NCI-H2171 (cell line): ENCODE data around the gene FBXW8.
A peak's percentile ranks its signal among the peaks of the same experiment; 100 is the strongest.

ENCODE experiments used
- DNase-seq: peaks from one replicate; lab custom pipeline; 2025; lab: John Stamatoyannopoulos, UW

FBXW8 gene

DNA sequence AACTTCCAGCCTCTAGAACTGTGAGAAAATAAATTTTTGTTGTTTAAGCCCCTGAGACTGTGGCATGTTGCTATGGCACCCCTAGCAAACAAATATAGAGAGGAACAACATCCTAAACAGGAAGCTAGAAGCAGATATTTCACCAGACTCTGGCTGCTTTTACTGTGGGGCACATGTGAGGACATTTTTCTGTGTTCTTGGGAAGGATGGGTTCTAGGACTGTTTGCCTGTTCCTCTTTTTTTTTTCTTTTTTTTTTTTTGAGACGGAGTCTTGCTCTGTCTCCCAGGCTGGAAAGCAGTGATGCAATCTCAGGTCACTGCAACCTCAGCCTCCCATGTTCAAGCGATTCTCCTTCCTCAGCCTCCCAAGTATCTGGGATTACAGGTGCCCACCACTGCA lies 25.3 kb upstream of the FBXW8 start:
- no peak for DNase-seq

DNA sequence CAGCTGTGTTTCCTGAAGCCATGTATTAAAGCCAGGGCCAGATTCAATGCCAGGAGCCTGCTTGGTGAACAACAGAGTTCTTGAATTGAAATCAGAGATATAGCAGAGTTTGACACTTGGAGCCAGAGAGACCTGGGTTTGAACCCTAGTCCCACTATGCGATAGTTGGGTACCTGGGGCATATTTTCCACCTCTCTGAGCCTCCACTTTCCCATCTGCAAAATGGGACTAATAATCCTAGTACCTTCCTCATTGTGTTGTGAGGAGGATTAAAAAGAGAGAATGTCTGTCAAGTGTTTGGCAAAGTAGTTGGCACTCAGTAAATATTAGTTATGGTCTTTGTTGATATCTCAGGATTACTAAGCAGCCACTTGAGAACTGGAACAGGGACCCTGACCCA lies 23.5 kb upstream of the FBXW8 start:
- peak; percentile 68 for DNase-seq

DNA sequence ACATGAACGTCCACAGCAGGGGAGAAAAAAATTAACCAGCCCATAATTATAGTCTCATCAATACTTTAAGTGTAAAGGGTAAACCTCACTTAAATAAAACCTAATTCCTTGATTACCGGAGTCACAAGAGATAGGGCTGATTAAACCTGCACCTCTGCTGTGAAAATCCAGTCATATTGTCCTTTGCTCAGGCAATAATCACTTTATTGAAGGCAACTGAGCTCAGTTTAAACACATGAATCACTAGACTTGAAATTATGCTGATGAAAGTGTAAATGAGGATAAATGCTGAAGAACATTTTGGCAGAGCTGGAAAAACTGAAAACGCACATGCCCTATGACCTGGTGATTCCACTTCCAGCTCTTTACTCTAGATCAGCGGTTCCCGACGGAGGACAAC lies 22.9 kb upstream of the FBXW8 start:
- no peak for DNase-seq

DNA sequence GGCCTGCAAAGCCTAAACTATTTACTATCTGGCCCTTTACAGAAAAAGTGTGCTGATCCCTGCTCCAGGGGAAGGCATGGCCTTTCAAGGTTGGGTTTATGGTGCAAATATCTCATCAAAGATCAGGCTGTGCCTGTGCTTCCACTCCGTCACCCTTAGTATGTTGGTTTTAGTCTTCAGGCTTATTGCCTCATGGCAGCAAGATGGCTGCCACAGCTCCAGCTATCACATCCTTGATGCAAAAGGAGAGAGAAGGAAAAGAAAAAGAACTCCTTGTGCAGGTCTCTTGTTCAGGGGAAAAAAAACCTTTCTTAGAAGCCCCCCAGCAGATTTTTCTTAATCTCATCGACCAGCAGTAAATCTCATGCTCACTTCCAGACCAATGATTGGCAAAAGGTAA lies 20.4 kb upstream of the FBXW8 start:
- DNase-seq, result no peak

DNA sequence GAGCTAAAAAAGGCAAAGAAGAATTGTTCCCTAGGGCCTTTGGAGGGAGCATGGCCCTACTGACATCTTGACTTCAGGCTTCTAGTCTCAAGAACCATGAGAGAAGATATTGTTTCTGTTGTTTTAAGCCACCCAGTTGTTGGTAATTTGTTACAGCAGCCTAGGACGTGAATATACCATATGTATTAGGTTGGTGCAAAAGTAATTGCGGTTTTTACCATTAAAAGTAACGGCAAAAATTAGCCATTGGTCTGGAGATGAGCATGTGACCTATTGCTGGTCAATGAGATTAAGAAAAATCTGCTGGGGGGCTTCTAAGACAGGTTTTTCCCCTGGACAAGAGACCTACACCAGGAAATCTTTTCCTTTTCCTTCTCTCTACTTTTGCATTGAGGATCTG lies 19.7 kb upstream of the FBXW8 start:
- no peak for DNase-seq

DNA sequence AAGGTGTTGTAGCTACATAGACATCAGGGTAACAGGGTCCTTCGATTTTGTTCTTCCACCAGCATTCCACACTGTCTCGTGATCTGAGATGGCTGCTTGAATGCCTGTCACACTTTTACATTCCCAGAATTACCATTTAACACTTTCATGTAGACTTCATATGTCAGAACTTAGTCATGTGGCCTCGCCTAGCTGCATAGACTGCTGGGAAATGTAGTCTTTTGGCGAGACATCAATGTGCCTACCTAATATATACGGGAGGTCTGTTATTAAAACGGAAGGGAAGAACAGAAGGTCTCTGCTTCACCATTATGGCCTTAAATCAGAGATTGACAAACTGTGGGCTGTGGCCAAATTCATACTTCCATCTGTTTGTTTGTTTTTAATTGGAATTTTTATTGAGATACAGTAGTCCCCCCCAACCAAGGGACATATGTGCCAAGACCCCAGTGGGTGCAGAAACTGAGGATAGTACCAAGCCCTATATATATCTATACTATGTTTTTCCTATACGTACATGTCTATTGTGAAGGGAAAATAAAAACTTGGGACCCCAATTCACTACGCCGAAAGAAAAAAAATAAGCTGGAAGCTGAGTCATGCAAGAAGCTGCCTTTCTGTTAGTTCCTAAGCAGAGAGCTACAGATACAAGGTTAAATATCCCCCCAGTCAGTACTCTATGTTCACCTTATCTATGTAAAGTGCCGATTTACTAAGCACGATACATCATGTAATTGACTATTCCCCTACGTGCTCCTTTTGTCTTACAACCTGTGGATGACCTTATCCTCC lies 18.2 kb upstream of the FBXW8 start:
- DNase-seq, result no peak

DNA sequence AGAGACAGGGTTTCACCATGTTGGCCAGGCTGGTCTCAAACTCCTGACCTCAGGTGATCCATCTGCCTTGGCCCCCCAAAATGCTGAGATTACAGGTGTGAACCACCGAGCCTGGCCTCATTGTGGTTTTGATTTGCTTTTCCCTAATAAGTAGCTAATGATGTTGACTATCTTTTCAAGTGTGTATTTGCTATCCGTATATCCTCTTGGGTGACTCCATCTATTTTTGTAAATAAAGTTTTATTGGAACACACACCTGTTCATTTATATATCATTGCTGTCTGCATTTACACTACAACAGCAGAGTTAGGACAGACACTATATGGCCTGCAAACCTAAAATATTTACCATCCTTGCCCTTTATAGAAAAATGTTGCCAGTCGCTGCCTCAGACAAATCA lies 15.8 kb upstream of the FBXW8 start:
- DNase-seq, result no peak

DNA sequence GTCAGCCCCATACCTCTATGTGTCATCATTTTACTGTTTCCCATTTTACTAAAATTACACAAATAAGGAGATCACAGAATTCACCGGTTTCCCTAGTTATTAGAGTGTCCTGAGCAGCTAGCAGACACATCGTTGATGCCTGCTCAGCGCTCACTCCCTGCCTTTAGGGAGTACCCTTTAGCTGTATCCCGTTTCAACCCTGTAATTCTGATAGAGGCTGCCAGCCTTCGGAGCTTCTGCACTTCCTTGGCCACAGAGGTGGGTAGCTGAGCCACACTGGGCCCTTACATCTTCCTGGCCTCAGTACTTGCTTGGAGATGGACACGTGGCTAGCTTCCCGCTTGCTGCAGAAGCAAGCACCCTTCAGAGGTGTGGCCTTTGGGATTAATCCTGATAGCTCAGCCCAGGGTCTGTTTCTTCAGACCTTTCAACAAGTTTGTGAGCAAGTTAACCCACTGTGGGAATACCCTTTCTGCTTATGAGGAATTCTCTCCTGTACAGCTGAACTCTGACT lies 14.3 kb upstream of the FBXW8 start:
- no peak for DNase-seq

DNA sequence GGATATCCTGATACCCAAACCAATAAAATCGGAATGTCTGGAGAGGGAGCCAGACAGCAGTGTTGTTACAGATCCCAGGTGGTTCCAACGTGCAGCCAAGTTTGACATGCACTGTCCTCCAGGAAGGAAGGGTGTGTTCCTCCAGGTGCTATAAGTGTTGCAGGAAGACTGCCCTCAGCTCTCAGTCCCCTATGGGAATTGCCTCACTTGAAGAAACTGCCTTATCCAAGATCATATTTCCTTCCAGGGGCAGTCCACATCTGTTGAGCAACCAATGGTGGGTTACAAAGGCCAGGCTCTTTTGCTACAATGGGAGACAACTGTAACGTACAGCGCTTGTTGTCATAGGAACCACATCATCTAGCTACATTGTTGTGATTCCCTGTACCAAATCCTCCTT lies 13.3 kb upstream of the FBXW8 start:
- no peak for DNase-seq

DNA sequence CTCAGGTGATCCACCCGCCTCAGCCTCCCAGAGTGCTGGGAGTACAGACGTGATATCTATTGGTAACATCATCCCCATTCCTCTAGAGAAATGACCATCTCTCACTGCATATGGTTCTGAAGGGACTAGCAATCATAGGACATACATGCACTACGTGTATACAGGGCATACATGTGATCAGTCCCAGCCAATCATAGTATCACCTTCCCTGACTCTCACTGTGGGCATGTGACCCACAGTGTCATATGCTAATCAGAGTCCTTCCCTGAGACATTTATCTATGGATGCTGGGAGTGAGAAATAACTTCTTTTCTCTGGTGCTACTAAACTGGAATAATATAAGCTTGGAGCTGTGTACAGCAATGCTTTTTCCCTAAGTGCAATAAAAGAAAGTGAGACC lies 12.1 kb upstream of the FBXW8 start:
- no peak for DNase-seq

DNA sequence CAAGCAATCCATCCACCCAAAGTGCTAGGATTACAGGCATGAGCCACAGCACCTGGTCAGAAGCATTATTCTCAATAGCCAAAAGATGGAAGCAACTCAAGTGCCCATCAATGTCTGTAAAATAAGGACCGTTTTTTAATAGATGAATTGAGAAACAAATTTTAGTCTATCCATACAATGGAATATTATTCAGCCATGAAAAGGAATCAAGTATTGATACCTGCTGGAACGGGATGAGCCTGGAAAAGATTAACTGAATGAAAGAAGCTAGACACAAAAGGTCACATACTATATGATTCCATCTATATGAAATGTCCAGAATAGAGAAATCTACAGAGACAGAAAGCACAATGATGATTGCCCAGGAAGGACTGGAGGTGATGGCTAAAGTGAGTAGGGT lies 9.1 kb upstream of the FBXW8 start:
- DNase-seq, result no peak

DNA sequence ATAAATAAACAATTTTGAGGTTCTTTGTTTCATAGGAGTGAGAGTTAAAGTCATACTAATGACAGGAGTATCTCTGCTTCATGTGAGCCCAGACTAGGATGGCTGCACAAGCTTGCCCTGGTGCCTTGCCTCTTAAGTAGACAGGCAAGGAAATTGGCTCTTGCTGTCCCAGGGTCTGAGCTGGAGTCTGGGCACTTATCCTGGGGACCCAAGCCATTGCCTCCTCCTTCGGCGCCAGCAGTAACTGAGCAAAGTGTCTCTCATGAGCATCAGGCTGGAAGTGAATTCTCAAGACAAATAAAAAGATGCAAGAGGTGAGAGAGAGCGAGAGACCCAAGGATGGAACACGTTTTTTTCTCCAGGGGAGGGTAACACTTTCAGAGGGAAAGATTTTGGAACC lies 6.9 kb upstream of the FBXW8 start:
- no peak for DNase-seq

DNA sequence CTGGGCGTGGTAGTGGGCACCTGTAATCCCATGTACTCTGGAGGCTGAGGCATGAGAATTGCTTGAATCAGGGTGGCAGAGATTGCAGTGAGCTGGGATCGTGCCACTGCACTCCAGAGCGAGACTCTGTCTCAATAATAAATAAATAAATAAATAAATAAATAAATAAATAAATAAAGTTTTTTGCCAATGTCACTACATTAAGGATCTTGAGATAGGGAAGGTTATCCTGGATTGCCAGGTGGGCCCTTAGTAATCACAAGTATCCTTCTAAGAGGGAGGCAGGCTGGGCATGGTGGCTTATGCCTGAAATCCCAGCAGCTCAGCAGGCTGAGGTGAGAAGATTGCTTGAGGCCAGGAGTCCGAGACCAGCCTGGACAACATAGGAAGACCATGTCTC lies 4.5 kb upstream of the FBXW8 start:
- DNase-seq, result no peak

DNA sequence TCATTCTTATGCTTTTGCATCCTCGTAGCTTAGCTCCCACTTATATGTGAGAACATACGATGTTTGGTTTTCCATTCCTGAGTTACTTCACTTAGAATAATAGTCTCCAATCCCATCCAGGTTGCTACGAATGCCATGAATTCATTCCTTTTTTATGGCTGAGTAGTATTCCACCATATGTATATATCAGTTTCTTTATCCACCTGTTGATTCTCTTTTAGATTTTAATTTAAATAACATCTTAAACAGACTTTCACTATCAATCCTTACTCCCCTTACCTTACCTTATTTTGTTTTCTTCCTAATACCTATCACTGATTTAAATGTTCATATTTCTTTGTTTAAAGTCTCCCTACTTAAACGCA lies 488 bp upstream of the FBXW8 start:
- no peak for DNase-seq

DNA sequence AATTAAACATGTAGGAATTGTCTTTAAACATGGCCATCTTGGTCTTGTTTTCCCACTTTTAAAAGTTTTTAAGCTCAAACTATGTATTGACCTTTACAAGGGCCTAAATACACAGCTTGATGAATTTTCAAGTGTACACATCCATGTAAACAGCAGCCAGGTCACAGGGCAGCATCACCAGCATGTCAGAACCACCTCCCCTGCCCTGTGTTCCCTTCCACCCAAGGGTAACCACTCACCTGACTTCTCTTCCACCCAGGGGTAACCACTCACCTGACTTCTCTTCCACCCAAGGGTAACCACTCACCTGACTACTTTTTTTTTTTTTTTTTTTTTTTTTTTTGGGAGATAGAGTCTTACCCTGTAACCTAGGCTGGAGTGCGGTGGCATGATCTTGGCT lies 4.6 kb downstream of the FBXW8 start:
- no peak for DNase-seq

DNA sequence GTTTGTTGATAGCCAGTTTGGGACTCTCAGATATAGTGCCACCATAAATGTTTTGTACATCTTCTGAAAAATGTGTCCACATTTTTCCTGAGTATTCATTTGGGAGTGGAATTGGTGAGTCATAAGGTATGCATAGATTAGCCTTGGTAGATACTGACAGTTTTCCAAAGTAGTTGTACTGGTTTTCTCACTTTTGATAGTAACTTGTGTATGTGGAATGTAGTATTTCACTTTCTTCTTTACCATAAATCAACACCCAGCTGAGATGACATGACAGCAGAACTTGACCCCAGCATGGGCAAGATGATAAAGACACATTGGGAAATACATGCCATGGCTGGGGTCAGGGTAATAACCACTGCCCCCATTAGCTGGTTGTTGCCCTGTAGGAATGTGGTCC lies 5.4 kb downstream of the FBXW8 start:
- no peak for DNase-seq

DNA sequence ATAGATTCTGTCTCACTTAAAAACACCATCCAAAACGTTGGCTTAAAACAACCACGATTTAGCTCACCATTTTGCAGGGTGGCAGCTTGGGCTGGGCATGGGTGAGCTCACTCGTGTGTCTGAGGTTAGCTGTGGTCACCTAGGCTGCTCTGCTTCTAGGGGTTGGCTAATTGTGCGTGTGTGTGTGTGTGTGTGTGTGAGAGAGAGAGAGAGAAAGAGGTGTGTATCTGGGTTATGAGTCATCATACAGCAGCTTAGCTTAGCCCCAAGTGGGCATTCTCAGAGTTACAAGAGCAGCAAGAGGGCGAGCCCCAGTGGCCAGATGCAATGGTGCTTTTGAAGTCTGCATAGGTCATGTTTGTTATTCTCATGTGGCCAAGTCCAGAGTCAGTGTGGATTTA lies 6.0 kb downstream of the FBXW8 start:
- DNase-seq, result no peak

DNA sequence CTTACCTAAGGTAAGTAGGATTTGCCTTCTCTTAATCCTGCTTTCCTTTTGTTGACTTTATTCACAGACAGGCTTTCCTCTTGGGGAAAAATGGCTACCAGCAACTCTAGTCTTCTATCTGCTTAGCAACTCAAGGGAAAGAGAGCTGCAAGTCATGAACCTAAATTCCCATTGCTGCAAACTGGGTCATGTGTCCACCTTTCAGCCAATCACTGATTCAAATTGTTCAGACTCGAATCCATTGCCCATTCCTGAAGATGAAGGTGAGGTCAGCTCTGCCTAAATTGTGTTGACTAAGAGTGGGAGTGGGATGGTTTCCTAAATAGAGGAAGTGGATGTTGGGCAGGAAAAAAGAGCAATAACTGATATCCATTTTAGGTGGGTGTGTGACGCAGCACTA lies 7.7 kb downstream of the FBXW8 start:
- DNase-seq, result no peak

DNA sequence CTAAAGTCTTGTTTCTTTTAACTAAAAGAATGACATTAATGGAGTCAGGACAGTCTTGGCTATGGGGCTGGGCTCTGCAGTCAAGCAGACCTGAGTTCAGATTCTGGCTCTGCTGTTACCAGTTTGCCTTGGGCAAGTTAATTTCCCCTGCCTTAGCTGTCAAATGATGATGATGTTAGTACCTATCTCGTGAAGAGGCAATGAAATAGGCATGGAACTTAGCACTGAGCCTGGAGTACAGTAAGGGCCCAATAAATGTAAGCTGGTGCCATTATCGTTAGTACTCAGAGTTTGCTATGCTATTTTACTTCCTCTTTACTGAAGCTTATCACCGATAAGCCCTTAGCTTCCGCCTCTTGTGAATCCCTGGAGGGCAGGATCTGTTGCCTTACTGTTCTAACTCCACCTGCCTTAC lies 8.5 kb downstream of the FBXW8 start:
- no peak for DNase-seq

DNA sequence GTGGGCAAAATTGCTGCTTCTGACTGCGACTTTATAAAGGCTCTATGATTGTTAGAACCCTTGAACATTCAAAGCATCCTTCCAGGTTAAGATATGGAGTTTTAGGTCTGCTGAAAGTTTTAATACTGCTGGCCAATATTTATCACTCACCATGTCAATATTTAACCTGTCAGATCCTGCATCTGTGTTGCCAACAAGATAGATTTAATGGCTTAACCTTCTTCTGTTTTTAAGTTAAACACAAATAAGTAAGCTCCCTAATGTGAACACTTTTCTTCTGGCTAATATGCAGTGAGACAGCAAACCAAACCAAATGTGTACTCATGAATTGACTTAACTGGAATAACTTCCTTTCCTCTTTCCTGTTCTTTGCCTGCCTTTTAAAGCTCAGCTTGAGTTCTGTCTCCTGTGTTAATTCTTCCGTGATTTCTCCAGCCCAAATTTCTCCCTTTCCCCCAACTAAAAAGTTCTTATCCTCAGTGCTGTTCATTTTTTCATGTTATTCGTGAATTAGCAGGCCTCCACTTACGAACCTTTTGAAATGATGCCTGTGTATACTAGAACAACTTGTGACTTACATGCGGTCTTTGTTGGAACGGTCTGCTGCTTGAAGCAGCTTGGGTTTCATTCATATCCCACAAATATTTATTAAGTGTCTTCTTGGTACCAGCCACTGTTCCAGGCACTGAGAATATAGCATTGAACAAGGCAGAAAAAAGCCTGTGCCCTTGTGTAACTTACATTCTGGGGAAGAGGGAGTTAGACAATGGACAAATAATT lies 9.1 kb downstream of the FBXW8 start:
- DNase-seq, result no peak

DNA sequence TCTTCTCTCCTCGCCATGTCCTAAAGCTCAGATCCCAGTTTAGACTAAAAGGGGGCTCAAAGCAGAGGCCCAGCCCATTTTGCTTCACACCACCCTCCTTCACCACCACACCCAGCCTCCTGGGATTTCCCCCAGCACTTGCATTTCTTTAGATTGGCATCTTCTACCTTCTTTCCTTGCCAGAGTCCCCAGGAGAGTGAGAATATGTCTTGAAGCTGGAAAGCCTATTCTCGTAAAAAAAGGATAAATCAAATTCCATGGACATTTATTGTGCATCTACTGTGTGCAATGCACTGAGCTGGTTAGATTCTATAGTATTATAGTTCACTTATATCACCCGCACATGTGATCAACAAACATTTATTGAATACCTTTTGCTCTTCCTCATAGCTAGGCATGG lies 10.2 kb downstream of the FBXW8 start:
- no peak for DNase-seq

DNA sequence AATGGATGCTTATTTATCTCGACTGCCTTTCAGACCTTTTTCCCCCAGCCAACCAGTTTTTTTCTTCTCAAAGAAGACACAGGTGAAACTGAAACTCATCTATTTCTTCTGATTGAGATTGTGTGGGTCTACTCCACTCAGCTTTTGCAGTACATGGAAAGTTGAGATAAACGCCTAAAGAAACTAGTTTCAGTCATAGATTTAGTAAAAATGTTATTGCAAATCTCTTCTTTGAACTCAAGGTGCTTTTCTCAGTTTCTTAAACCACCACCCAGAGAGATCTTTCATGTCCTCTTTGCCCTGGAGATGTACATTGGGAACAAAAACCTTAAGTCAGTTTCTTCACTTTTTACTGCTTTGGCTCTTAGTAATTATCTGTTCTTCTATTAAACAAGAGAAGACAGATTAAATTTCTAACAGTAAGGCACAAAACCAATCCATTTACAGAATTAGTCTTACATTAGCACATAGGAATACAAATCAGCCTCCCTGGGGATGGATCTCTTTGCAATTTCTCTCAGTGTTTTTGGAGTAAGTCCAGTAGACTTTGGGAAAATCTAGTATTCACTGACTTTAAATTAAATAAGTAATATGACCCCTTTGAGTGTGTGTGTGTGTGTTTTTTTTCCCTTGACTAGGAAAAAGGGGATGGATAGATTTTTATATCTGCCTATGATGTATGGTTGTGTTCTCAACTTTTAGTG lies 11.6 kb downstream of the FBXW8 start:
- peak; percentile 15 for DNase-seq
